K562 (cell line): Measurements from ENCODE around the gene ITGAX.

Source experiments
- HDGF ChIP-seq: fragments of 450-650 bp; IDR thresholded peaks from 2 replicates; pipeline ENCODE4 v1.6.1; 2016
- MXI1 ChIP-seq: IDR thresholded peaks from 2 replicates; pipeline ENCODE4 v1.6.1; 2011; ENCODE audit warnings: low read depth, mild to moderate bottlenecking, improper control_type of control experiment, low read length
- RAD21 ChIP-seq, 2 experiments: fragments of 250-450 bp in 1 of 2; fragments of 450-650 bp in 1 of 2; sonication (Bioruptor Pico) in 1 of 2; formaldehyde crosslinking in 1 of 2; IDR thresholded peaks in 1 of 2; conservative IDR thresholded peaks in 1 of 2; 2 replicates each; pipeline versions ENCODE4 v1.4.0 to v1.8.0; 2020 to 2022; ENCODE audit warnings: mild to moderate bottlenecking in 2 of 2, moderate library complexity in 1 of 2
- TF ChIP-seq, protein P1 (sequence below), 3 experiments: IDR thresholded peaks in 2 of 3; conservative IDR thresholded peaks in 1 of 3; 2 replicates each; pipeline ENCODE4 v1.5.1; 2011 to 2012; ENCODE audit warnings: low read length in 3 of 3, mild to moderate bottlenecking in 3 of 3, control low read depth in 2 of 3, improper control_type of control experiment in 1 of 3, inconsistent platforms in 1 of 3, low read depth in 1 of 3, mixed read lengths in 1 of 3, moderate library complexity in 1 of 3; ENCODE audit not compliant: insufficient read depth in 2 of 3

DNA sequence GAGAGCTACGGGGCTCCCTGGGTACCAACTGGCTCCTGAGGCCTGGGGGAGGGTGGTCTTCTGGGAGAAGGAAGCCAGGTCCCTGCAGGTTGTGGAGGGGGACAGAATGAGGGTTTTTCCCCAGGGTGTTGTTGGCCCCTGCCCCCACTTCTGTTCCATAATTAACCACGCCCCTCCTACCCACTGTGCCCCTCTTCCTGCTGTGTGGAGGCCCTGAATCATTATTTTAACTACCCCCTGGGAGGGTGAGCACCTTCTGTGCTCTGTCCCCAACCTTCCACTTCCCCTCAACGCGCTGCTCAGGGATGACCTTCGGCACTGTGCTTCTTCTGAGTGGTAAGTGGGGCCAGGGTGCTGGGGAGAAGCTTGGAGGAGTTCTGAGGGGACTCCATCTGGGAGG, 38.1 kb downstream of the ITGAX start, which contains the start of gene ITGAD:
- TF ChIP-seq RAD21 (CRISPR knock-in tag; conservative IDR thresholded peaks at IDR 0.05 in 1 of 2, IDR thresholded peaks at IDR 0.05 in 1 of 2) = no peak
- TF ChIP-seq, protein P1, sequence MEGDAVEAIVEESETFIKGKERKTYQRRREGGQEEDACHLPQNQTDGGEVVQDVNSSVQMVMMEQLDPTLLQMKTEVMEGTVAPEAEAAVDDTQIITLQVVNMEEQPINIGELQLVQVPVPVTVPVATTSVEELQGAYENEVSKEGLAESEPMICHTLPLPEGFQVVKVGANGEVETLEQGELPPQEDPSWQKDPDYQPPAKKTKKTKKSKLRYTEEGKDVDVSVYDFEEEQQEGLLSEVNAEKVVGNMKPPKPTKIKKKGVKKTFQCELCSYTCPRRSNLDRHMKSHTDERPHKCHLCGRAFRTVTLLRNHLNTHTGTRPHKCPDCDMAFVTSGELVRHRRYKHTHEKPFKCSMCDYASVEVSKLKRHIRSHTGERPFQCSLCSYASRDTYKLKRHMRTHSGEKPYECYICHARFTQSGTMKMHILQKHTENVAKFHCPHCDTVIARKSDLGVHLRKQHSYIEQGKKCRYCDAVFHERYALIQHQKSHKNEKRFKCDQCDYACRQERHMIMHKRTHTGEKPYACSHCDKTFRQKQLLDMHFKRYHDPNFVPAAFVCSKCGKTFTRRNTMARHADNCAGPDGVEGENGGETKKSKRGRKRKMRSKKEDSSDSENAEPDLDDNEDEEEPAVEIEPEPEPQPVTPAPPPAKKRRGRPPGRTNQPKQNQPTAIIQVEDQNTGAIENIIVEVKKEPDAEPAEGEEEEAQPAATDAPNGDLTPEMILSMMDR (IDR thresholded peaks at IDR 0.05 in 2 of 3, conservative IDR thresholded peaks at IDR 0.05 in 1 of 3; ENCODE audit: insufficient read depth in 2 of 3, low read depth in 1 of 3, low read length in 3 of 3) = no peak
- TF ChIP-seq MXI1 = no peak
- TF ChIP-seq HDGF = no peak
